BLaER1 (cell line): Measurements from ENCODE around the gene MACROH2A1.
A peak's percentile ranks its signal among the peaks of the same experiment; 100 is the strongest.

ENCODE experiments used
- H3K27ac ChIP-seq: shearing (Covaris generic); formaldehyde crosslinking; 2 replicates; pipeline ENCODE4 v1.8.1; 2022
- H3K27me3 ChIP-seq: shearing (Covaris generic); formaldehyde crosslinking; 2 replicates; pipeline ENCODE4 v1.8.1; 2022
- H3K36me3 ChIP-seq: shearing (Covaris generic); formaldehyde crosslinking; 2 replicates; pipeline ENCODE4 v1.8.1; 2022
- H3K4me1 ChIP-seq: shearing (Covaris generic); formaldehyde crosslinking; 2 replicates; pipeline ENCODE4 v1.8.1; 2022
- H3K4me2 ChIP-seq: shearing (Covaris generic); formaldehyde crosslinking; 2 replicates; pipeline ENCODE4 v1.8.1; 2022
- H3K4me3 ChIP-seq: shearing (Covaris generic); formaldehyde crosslinking; 2 replicates; pipeline ENCODE4 v1.8.1; 2022
- H3K9ac ChIP-seq: shearing (Covaris generic); formaldehyde crosslinking; 2 replicates; pipeline ENCODE4 v1.8.1; 2022
- H3K9me3 ChIP-seq: shearing (Covaris generic); formaldehyde crosslinking; 2 replicates; pipeline ENCODE4 v1.8.1; 2022
- H4K20me1 ChIP-seq: shearing (Covaris generic); formaldehyde crosslinking; 2 replicates; pipeline ENCODE4 v1.8.1; 2022
- Cebpa-rat ChIP-seq: shearing (Covaris generic); IDR thresholded peaks from 2 replicates; pipeline ENCODE4 v1.8.1; 2022

MACROH2A1 gene

DNA sequence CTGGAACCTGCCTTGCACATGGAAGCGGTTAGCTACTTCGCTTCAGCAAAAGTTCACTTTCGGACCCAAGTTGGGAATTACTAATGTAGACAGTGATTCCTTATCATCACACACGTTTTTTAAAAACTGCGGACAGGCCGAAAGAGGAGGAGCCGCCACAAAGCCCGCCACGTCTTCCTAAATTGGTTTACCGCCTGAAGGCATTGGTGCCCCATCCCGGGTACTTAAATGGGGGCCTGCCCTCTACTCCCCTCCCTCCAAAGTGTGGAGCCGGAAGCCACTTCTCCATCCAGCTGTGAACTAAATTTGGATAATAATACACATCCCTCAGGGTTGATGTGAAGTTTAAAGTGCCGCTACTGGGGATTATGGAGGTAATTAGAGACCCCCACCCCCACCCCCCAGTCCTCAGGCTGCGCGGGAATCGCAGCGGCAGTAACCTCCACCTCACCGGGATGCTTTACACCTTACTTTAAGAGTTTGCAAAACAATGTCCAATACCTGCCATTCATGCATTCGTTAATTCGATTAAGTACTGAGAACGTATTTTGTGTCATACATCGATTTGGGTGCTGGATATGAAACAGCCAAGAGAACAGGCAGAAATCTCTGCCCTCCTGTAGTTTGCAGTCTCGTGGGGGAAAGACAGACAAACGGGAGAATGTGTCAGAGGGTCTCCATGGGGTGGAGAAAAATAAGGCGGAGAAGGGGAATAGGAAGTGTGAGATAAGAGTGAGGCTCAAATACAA lies 937 bp upstream of the MACROH2A1 start:
- Histone ChIP-seq H3K4me2 (peak overlapping the region; percentile 98), H3K4me3 (peak overlapping the region; percentile 99), H3K4me1 (peaks cover 45% of the 10 kb centered on the region), H3K9me3 (peaks cover 5% of the 10 kb centered on the region), H3K27ac (peak overlapping the region; percentile 99), H3K9ac (peak overlapping the region; percentile 100), H3K27me3 (no peaks in the 10 kb centered on the region), H3K36me3 (peaks cover 2% of the 10 kb centered on the region), H4K20me1 (peaks cover 37% of the 10 kb centered on the region)
- TF ChIP-seq Cebpa-rat: no peak

DNA sequence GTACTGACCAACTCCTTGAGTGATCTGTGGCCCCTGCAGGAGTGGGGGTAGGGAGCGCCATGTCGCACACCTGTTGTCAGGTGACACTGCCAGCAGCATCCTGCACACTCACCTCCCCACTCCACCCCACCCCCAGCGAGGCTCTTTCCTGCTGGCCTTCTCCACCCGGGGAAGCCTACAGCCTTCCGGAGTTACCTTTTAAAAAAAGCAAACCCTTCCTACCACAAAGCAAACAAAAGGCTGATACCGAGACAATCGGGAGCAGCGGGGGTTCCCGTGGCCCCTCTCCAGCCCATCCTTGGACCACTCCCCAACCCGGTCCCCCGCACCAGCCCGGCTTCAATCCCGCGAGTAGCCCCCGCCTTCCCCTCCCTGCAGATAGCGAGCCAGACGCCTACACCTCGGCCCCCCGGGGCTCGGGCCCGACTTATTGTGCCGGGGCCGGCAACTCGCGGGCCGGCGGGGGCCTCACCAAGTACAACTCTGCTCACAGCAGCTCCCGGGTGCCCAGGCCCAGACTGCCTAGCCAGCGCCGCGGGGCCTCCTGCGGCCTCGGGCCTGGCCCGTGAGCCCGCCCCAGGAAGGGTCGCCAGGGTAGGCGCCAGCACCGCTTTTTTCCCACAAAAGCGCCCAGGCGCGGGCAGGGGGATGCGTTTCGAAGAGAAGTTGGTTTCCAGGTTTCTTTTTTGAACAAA lies 724 bp downstream of the MACROH2A1 start:
- no peak for TF ChIP-seq Cebpa-rat
- Histone ChIP-seq H3K4me3 (peak overlapping the region; percentile 99), H3K27me3 (no peaks in the 10 kb centered on the region), H3K36me3 (peaks cover 19% of the 10 kb centered on the region), H3K9me3 (no peaks in the 10 kb centered on the region), H3K4me2 (peak overlapping the region; percentile 98), H3K27ac (peak overlapping the region; percentile 99), H3K9ac (peak overlapping the region; percentile 100), H4K20me1 (peaks cover 54% of the 10 kb centered on the region), H3K4me1 (peaks cover 62% of the 10 kb centered on the region)

DNA sequence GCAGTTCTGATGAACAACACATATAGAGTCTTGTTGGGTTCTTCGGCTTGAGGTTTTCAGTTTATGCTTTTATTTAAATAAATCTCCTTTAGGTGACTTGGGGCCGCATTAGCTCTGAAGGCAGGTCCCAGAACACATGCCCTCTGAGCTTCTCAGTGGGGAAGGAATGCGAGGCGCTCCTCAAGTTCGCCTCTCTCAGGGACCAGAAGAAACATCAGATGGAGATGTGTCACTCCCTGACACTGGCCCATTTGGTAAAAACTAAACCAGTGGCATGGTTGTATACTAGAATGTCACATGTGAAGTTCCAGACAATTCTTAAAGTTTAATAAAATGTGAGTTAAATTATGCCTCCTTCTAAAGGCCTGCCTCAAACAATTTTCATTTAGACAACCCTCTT lies 1.9 kb downstream of the MACROH2A1 start:
- Histone ChIP-seq H3K4me2 (peak overlapping the region; percentile 98), H4K20me1 (peaks cover 66% of the 10 kb centered on the region), H3K4me1 (peaks cover 74% of the 10 kb centered on the region), H3K9me3 (no peaks in the 10 kb centered on the region), H3K36me3 (peaks cover 31% of the 10 kb centered on the region), H3K4me3 (peak overlapping the region; percentile 99), H3K9ac (peak overlapping the region; percentile 100), H3K27ac (peak overlapping the region; percentile 99), H3K27me3 (no peaks in the 10 kb centered on the region)
- TF ChIP-seq Cebpa-rat: no peak

DNA sequence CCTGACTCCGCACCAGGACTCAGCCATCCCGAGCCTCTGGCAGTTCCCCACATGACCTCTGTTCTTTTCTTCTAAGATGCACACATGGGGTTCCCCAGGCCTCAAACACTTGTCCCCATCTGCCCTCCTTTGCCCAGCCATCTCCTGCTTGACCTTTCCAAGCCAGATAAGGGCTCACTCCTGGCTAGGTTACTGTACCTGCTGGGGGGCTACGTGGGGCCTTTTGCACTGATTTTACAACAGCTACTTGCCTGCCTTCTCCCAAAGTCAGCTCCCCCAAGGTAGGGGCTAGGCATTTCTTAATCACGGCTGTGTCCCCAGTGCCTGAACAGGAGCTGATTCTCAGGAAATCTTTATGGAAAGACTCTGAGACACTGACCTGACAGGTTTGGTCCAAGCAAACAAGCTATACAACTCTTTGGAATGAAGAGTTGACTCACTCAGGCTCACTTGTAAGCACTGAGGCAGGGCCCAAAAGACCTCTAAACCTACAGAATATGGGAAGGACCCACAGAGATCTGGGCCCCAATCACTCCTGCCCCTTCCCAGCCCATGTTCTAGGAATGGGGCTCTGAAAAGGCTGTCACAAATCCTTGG lies 2.5 kb downstream of the MACROH2A1 start:
- Histone ChIP-seq H3K36me3 (peaks cover 36% of the 10 kb centered on the region), H3K9me3 (no peaks in the 10 kb centered on the region), H3K4me1 (peaks cover 79% of the 10 kb centered on the region), H4K20me1 (peaks cover 71% of the 10 kb centered on the region), H3K4me3 (peak overlapping the region; percentile 99), H3K9ac (peak overlapping the region; percentile 100), H3K27ac (peak overlapping the region; percentile 99), H3K27me3 (no peaks in the 10 kb centered on the region), H3K4me2 (peak overlapping the region; percentile 98)
- no peak for TF ChIP-seq Cebpa-rat

DNA sequence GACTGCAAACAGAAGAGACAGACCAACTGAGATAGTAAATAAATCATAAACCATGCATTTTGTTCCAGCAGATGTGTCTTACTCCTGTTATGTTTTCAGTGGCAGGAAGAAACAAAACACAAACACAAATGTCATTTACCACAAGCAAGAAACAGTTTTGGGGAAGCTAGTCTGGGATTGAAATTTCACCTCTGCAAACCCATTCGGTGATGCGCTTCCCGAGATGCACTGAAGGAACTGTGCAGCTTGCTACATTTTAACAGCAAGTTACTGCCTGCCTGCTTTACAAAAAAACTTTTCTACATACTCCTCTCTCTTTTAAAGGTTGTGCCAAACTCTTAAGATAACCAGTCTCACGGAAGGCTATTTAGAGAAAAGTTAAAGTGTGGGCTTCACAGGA lies 3.2 kb downstream of the MACROH2A1 start:
- H3K27ac ChIP-seq: peak overlapping the region; percentile 99
- H3K4me3 ChIP-seq: peak overlapping the region; percentile 99
- peaks cover 43% of the 10 kb centered on the region for H3K36me3 ChIP-seq
- peaks cover 85% of the 10 kb centered on the region for H3K4me1 ChIP-seq
- no peaks in the 10 kb centered on the region for H3K27me3 ChIP-seq
- no peaks in the 10 kb centered on the region for H3K9me3 ChIP-seq
- peak overlapping the region; percentile 98 for H3K4me2 ChIP-seq
- TF ChIP-seq Cebpa-rat: no peak
- peak overlapping the region; percentile 100 for H3K9ac ChIP-seq
- peaks cover 78% of the 10 kb centered on the region for H4K20me1 ChIP-seq

DNA sequence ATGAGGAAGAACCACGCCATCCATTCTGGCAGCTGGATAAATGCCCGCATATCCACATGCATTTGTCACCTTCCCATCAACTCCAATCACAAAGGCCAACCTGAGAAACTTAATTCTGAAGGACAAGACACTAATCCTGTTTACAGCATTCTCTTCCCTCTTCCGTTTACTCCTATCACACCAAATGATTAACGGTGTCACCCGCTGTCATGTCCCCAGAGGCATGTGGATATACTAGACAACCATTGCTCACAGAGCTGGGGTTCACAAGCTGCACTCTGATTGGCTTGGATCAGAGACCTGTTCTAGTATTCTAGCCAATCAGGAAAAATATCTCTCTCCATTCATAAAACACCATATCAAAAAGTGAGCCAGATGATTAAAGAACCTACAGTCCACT lies 3.6 kb downstream of the MACROH2A1 start:
- Histone ChIP-seq H3K27ac (no peak overlapping the region; the same call in 1 of the 2 replicates), H3K4me2 (peak overlapping the region; percentile 98), H4K20me1 (peaks cover 82% of the 10 kb centered on the region), H3K4me3 (no peak overlapping the region), H3K9ac (no peak overlapping the region; the same call in 1 of the 2 replicates), H3K9me3 (no peaks in the 10 kb centered on the region), H3K36me3 (peaks cover 47% of the 10 kb centered on the region), H3K27me3 (no peaks in the 10 kb centered on the region), H3K4me1 (peaks cover 85% of the 10 kb centered on the region)
- no peak for TF ChIP-seq Cebpa-rat

DNA sequence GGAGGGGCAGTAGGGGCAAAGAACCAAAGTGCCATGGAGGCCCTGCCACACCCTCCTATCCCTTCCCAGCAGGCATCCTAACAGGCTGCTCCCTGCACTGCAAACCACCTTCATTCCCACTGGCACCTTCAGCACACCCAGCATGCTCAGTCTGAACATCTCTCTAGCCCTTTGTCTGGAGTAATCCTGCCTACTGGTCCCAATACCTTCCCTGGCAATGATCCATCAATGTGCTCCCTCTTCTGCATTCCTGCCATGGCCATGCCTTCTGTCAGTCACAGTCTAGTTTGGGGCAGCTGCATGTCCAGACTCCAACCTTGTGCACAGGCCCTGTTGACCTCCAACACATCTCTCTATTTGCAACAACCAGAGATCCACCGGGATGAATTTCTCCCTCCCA lies 4.9 kb downstream of the MACROH2A1 start:
- peak overlapping the region; percentile 98 for H3K4me2 ChIP-seq
- H3K4me1 ChIP-seq: peaks cover 87% of the 10 kb centered on the region
- peaks cover 96% of the 10 kb centered on the region for H4K20me1 ChIP-seq
- no peak for TF ChIP-seq Cebpa-rat
- H3K27me3 ChIP-seq: no peaks in the 10 kb centered on the region
- H3K27ac ChIP-seq: no peak overlapping the region
- peak overlapping the region; percentile 6; the same call in 1 of the 2 replicates for H3K9ac ChIP-seq
- no peak overlapping the region for H3K4me3 ChIP-seq
- H3K9me3 ChIP-seq: no peaks in the 10 kb centered on the region
- peaks cover 61% of the 10 kb centered on the region for H3K36me3 ChIP-seq

DNA sequence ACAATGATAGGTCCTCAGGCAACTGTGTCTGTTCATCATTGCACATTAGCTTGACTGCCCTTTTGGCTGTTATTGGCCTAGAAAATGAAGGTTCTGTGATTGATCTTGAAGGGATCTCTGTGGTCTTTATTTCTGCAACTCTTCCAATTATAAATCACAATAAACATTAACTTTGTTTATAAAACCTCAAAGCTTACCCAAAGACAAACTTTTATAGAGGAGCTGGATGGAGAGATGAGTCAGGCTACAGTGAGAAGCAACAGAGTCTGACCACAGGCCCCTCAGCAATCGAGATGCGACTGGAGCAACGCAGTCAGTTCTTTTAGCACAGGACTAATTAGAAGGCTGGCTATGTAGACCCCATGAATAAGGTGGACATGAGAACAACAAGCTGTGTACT lies 5.3 kb downstream of the MACROH2A1 start:
- Histone ChIP-seq H3K36me3 (peaks cover 65% of the 10 kb centered on the region), H3K27ac (no peak overlapping the region)

DNA sequence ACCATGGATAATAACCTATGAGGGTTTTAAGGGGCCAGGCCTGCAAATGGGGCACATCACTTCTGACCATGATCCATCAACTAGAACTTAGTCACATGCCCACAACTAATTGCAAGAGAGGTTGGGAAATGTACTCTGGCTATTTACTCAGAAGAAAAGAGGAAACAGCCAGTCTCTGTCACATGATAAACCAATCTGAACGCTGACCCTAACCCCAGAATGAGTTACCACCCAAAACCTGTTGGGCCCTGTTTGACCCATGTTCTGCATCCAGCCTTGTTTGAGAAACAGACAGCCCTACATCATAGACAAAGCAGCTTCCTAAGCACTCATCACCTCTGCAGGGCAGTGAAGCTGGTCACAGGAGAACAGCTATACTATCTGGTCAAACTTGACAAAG lies 5.8 kb downstream of the MACROH2A1 start:
- Histone ChIP-seq H3K36me3 (peaks cover 69% of the 10 kb centered on the region), H3K9ac (no peak overlapping the region), H3K4me3 (no peak overlapping the region), H3K4me2 (peak overlapping the region; percentile 98), H3K4me1 (peaks cover 96% of the 10 kb centered on the region), H3K27ac (no peak overlapping the region), H3K27me3 (no peaks in the 10 kb centered on the region), H4K20me1 (peaks cover 100% of the 10 kb centered on the region), H3K9me3 (no peaks in the 10 kb centered on the region)
- TF ChIP-seq Cebpa-rat: no peak

More for the DNA sequence above, 5.3 kb downstream of the MACROH2A1 start:
- H3K9ac ChIP-seq: peak overlapping the region; percentile 6; the same call in 1 of the 2 replicates
- H3K4me1 ChIP-seq: peaks cover 92% of the 10 kb centered on the region
- no peaks in the 10 kb centered on the region for H3K9me3 ChIP-seq
- H4K20me1 ChIP-seq: peaks cover 100% of the 10 kb centered on the region
- no peaks in the 10 kb centered on the region for H3K27me3 ChIP-seq
- TF ChIP-seq Cebpa-rat: no peak
- H3K4me3 ChIP-seq: no peak overlapping the region
- H3K4me2 ChIP-seq: peak overlapping the region; percentile 98
